Hepatic stellate cell (primary cell): ENCODE data around the gene MYL6B.
"Not testable (repeated sequence)": the region's sequence is repeated elsewhere in the genome, so short reads cannot be mapped to it uniquely, and the experiment has no call there.

ENCODE experiments used
- DNase-seq: peaks from one replicate; pipeline ENCODE4 v3.0.0; 2011; ENCODE audit warnings: low spot score

Gene MYL6B

DNA sequence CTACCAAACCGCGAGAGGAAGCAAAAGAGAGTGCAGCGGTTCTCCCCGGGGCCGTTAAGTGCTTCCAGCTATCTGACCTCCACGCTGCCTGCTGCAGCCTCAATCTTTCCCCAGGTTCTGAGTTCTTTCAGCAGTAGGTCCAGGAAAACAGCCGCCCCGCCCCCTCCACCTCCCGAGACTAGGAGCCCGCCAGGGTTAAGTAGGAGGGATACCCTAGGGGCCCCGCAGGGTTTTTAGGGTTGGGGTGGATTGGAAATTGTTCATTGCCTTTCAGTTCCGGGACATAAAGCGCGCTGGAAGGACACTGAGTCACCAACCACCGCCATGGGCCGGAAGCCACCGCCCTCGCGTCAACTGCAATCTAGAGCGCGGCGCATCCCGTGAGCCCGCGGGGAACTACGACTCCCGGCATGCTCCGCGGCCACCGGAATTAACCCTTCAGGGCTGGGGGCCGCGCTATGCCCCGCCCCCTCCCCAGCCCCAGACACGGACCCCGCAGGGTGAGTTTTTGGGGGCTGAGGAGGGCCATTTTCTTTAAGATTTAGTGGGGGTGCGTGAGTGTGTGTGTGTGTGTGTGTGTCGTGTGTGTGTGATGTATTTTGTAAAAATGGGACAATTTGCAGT, at the start of gene MYL6B:
TSS of gene MYL6B (plus strand) at position 456 of the 624 bp plus-strand sequence. CDS start 1,332 bp downstream, outside the sequence.
- peak; percentile 95 for DNase-seq

GRCh38 chr12:56102683-56103065, 49.7 kb upstream of the MYL6B start:
- DNase-seq: no peak

GRCh38 chr12:56103066-56103711, 49.2 kb upstream of the MYL6B start:
- no peak for DNase-seq

- no peak for DNase-seq
Measured at GRCh38 chr12:56103823-56104108, 48.6 kb upstream of the MYL6B start.

- DNase-seq: peak; percentile 97
Measured at GRCh38 chr12:56104109-56104814, 48.1 kb upstream of the MYL6B start, which contains the start of gene PA2G4. Gene PA2G4, plus strand, starts transcription at chr12:56104559. Its CDS starts 179 bp downstream, at chr12:56104738.

DNA sequence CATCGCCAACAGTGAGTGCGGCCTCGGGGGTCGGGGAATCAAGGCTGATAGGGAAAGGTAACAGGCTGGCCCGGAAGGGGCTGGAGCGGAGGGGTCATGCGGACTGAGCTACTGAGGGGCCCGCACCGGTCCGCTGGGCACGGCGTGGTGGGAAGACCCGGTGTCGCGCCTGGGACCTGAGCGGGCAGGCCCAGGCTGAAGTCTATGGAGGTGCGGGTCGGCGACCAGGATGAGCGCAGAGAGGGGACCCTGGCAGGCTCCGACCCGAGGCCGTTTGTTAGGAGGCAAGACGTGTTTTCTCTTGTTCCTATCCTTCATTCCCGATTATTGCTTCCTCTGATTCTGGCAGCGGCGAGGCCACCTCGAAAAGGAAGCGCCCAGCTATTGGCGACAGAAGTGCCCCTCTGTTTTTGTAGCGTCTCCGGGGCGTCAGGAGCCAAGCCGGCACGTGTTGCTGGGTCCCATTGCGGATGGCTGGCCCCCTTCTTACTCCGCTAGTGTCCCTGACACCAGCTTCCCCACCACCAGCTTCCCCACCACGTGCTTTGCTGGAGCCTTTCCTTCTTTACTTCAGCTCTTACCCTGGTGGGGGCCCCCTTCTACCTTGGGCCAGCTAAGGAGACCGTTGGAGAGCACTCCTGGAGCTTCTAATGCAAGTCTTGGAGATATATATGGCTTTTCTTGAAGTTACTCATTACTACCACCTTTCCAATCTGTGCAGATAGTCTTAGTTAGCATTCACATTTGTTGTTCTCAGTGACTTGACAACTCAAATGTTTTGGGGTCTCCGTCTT, 47.4 kb upstream of the MYL6B start:
- no peak for DNase-seq

- no peak for DNase-seq
Measured at GRCh38 chr12:56105609-56105902, 46.8 kb upstream of the MYL6B start.

DNA sequence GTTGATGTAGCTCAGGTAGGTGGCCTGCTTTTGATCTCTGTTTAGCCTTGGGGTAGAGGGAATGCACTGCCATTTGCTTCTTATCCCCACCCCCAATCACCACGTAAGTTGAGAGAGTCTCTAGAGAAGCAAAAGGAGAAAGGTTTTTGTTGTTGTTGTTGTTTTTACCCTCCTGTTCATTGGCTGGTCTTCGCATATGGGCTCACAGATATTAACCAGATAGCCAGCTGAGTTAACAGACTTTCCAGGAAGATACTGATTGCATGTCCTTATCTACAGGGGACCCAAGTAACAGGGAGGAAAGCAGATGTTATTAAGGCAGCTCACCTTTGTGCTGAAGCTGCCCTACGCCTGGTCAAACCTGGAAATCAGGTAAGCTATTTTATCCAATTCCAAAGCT, 45.1 kb upstream of the MYL6B start:
- no peak for DNase-seq

DNA sequence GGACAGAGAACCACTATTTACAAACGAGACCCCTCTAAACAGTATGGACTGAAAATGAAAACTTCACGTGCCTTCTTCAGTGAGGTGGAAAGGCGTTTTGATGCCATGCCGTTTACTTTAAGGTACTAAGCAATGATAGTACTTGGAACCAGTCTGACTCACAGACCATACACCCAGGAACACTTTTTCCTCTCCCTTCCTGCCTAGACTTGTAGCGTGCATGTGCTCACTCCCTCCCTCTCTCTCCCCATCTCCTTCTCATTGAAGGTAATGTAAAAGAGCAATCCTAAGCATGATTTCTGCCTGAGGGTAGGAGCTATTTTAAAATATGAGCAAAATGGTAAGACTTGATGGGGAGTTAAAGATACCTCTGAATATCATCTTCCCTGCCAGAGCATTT, 41.8 kb upstream of the MYL6B start:
- DNase-seq: no peak

DNA sequence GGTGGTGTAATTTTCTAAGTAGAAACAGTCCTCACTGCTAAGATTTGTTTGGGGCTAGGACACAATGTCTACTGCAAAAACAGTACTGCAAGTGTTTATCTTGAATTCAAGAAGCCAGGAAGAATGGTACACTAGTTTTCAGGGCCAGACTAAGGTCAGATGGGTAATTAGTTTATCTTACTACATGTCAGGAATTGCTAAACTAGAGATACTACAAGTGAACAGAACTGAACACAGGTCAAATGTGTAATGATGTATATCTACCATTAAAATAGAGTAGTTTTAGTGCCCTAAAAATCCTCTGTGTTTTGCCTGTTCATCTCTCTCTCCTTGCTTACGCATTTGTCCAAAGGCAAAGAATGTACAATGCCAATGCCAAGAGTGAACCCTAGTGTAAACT, 38.3 kb upstream of the MYL6B start:
- DNase-seq: no peak

- no peak for DNase-seq
Measured at GRCh38 chr12:56115329-56115728, 37.1 kb upstream of the MYL6B start.

DNA sequence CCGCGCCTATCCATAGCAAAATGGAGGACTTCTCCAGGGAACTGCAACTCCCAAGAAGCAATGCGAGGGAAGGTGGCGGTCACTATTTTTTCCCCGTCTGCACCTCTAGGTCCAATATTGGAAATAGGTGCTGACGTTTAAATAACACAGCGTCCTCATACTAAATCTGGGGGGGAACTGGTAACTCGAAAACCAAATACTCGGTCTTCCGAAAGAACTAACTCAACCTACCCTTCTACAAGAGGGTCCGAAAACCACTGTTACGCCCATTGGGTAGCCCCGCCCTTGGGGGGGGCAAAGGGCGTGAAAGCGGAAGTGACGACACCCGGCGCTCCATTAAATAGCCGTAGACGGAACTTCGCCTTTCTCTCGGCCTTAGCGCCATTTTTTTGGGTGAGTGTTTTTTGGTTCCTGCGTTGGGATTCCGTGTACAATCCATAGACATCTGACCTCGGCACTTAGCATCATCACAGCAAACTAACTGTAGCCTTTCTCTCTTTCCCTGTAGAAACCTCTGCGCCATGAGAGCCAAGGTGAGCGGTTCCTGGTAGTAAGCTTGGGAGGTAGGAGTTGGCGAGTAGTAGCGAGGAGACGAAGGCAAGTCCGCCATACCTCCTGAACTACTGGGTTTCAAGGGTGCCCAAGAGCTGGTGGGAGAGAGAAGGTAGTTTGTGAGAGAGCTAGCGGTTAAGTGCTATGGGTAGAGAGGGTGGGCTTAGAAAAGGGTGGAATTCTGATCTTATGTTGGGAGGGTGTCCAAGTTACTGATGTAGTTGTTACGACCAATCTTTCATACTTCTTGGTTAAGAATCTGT, 35.9 kb upstream of the MYL6B start, which contains the start of gene RPL41:
TSS of gene RPL41 (plus strand) at position 367 of the 815 bp plus-strand sequence.
- DNase-seq: peak; percentile 69

DNA sequence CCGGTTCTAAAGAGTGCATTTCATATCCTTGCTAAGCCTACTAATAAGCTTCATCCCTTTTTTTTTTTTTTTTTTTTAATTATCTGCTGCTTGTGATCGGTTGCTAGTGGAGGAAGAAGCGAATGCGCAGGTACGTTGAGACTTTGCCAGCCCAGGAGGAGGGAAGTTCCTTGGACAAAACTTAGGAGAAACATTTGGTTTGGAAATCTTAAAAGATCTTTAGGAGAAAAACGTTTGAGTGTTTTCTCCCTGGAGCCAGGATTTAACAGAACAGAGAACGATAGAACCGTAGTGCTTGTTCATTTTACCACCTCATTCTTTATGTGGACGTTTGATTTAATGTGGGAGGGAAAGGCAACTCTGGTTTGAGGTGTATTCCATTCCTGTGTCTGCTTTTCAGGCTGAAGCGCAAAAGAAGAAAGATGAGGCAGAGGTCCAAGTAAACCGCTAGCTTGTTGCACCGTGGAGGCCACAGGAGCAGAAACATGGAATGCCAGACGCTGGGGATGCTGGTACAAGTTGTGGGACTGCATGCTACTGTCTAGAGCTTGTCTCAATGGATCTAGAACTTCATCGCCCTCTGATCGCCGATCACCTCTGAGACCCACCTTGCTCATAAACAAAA, 35.2 kb upstream of the MYL6B start:
- DNase-seq: not testable (repeated sequence)

DNA sequence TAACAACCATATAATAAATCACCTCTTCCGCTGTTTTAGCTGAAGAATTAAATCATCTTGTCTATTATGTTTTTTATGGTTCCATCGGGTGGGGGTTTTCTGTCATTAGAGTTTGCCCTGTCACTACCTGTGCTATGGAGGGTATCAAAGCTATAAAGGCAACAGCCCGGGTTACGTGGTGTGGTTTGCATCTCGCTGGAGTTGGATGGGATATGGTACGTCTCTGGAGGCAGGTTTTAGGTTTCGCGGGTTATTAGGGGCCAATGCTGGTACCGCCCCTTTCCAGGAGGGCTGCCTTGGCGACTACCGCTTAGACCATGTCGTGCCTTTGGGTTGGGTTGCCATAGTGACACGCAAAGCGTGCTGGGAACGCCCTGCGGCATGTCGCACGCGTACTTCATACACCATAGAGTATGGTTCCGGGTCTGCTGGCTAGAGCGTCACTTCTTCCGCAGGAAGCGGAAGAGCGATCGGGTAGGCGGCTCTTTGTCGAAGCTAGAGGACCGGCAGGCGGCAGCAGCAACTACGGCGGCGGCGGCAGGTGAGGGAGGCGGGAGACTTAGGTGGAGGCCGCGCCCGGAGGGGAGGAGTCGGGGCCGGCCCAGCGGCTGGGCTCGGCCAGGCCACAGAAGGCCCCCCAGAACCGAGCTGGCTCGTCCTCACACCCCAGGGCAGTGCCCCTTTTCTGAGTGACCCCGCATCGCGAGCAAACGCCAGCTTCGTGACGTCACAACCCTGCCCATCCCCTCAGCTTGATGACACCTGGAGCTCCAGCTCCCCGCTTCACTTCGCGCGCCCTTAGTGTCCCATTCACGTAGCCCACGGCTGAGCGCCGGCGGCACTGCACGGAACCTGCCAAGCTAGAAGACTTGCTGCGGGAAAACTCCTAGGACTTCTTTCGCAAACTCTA, 34.4 kb upstream of the MYL6B start, which contains the start of gene ZC3H10:
TSS of gene ZC3H10 (plus strand) at position 489 of the 910 bp plus-strand sequence. CDS start 2,297 bp downstream, outside the sequence.
- DNase-seq: peak; percentile 94

- no peak for DNase-seq
Measured at GRCh38 chr12:56118688-56119357, 33.6 kb upstream of the MYL6B start.

- peak; percentile 98 for DNase-seq
Measured at GRCh38 chr12:56119361-56119796, 33.0 kb upstream of the MYL6B start.

DNA sequence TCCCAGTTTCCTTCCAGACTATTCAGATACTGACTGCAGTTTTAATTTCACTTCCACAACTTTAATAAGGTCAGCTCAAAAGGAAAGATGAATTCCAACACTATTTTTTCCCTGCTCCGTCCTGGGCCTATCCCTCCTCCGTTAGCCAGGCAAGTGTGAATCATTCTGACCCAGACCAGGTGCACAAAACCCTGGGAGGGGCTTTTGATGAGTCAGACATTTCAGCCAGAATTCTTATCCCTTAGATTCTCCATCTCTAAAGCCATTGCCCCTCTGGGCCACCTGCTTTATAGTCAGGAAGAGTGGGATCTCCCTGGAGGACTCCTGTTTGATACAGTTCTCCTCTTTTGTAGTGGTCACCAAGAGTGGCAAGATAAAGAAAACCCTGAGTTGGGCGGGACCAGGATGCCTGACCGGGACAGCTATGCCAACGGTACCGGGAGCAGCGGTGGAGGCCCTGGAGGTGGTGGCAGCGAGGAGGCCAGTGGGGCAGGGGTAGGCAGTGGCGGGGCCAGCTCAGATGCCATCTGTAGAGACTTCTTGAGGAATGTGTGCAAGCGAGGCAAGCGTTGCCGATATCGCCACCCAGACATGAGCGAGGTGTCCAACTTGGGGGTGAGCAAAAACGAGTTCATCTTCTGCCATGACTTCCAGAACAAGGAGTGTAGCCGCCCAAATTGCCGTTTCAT, 32.1 kb upstream of the MYL6B start:
- DNase-seq: no peak

GRCh38 chr12:56121204-56121870, 31.1 kb upstream of the MYL6B start:
- DNase-seq: no peak
